Omental fat pad (tissue), 4 donors: ENCODE measurements around the gene ABCA8. TPM values are rescaled to one million over a fixed set of nuclear protein-coding genes. Genes with fewer than 3 reads are reported as not detected.

Experiments used
- ATAC-seq: fragments of 150-250 bp; one replicate; pipeline ENCODE4 v1.9.1; 2016; ENCODE audit warnings: mild to moderate bottlenecking, moderate library complexity; ENCODE audit not compliant: low FRiP score
- DNase-seq: peaks from one replicate; pipeline ENCODE4 v3.0.0-alpha.2; 2019; ENCODE audit warnings: low spot score
- total RNA-seq, 4 donors: library from RNA; depleted of rRNA; stranded (reverse); fragments of >200 nt; gene quantifications; one replicate each; pipeline ENCODE4 v1.1.0, GENCODE V29; 2016
- TF ChIP-seq, protein P1 (sequence below), 3 donors: fragments of 450-650 bp; IDR thresholded peaks; one replicate each; pipeline ENCODE4 v1.5.1; 2016 to 2017; ENCODE audit warnings: antibody characterized with exemption in 3 of 3, mild to moderate bottlenecking in 3 of 3, moderate library complexity in 2 of 3

Gene ABCA8
- total RNA-seq, 4 donors from 2014 or later: 49.8 to 302 (median 143) TPM

DNA sequence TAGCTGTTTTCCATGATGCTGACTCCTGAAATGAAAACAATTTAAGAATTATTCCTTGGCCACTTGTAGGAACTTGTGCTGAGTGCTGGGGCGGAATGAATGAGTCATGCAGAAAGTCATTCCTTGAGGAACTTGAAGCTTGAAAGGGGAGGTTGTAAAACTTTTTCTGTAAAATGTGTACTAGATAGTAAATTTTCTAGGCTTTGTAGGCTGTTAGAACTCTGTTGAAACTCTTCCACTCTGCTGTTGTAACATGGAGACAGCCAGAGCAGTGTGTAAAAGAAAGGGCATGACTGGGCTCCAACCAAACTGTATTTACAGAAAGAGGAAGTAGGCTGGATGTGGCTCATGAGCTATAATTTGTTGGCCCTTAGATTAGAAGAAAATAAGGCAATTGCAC lies 46.1 kb downstream of the ABCA8 start:
- DNase-seq: no peak
- TF ChIP-seq, protein P1, sequence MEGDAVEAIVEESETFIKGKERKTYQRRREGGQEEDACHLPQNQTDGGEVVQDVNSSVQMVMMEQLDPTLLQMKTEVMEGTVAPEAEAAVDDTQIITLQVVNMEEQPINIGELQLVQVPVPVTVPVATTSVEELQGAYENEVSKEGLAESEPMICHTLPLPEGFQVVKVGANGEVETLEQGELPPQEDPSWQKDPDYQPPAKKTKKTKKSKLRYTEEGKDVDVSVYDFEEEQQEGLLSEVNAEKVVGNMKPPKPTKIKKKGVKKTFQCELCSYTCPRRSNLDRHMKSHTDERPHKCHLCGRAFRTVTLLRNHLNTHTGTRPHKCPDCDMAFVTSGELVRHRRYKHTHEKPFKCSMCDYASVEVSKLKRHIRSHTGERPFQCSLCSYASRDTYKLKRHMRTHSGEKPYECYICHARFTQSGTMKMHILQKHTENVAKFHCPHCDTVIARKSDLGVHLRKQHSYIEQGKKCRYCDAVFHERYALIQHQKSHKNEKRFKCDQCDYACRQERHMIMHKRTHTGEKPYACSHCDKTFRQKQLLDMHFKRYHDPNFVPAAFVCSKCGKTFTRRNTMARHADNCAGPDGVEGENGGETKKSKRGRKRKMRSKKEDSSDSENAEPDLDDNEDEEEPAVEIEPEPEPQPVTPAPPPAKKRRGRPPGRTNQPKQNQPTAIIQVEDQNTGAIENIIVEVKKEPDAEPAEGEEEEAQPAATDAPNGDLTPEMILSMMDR (IDR thresholded peaks at IDR 0.05): no peak
- peak; percentile 92 for ATAC-seq

DNA sequence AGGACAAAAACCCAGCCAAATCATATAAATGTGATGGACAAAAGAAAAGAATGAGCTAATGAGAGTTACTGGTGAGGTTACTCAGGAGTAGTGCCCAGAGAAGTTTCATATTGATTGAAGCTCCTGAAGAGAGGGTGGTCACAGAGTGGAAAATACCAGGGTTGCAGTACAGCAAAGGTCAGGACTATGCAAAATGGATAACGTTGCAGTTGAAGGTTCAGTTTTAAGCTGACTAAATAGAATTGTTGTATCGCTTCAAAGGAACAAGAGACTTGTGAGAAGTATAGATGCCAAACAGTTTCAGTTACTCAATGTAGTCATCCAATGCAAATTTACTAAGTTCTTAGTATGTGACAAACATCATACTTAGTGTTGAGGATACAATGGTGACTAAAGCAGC lies 47.1 kb downstream of the ABCA8 start:
- no peak for DNase-seq
- ATAC-seq: no peak
- TF ChIP-seq, protein P1 (IDR thresholded peaks at IDR 0.05): no peak

DNA sequence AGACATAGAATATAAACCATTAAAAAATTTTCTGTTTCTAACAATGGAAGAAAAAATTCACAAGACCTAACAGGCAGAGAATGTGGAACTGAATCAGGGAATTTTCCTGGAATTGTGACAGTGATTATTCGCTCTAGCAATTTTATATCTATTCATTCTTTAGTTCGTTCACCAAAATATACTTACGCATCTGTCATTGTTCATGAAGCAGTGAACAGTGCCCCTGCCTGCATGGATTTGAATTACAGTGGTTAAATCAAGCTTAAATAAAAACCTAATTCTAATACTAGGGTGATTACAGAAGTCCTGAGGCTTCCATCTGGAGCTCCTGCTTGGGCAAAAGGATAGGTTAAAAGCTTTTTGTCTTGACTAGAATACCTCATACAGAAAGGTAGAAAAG lies 48.6 kb downstream of the ABCA8 start:
- no peak for DNase-seq
- ATAC-seq: no peak
- TF ChIP-seq, protein P1 (IDR thresholded peaks at IDR 0.05): no peak

DNA sequence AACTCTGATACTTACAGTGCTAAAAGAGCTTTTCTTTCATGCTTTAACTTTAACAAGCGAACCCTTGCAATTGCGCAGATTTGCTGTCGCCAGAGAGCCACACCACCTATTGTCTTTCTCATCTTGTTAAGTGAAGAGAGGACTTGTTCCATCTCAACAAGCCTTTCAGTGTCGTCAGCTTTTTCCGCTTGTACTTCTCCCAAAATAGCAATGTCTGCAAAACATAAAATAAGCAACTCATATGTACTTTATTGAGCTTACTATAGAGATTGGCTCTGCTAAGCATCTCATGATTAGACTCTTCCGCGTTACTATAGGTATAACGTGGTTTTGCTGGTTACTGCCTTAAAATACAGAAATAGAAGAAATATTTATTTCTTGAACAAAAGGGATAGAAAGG lies 51.9 kb downstream of the ABCA8 start:
- TF ChIP-seq, protein P1 (IDR thresholded peaks at IDR 0.05): no peak
- DNase-seq: no peak
- ATAC-seq: no peak

DNA sequence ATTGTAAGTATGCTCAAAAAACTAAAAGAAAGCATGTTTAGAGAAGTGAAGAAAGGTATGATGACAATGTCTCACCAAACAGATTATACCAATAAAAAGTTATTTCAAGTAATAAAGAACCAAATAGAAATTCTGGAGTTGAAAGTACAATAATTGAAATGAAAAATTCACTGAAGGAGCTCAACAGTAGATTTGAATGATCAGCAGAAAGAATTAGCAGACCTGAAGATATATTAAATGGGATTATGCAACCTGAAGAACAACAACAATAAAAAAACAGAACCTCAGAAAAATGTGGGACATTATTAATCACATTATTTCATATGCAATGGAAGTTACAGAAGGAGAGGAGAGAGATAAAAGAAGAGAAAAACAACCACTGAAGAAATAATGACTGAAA lies 57.6 kb downstream of the ABCA8 start:
- TF ChIP-seq, protein P1 (IDR thresholded peaks at IDR 0.05): no peak
- DNase-seq (no peak), ATAC-seq (no peak)

DNA sequence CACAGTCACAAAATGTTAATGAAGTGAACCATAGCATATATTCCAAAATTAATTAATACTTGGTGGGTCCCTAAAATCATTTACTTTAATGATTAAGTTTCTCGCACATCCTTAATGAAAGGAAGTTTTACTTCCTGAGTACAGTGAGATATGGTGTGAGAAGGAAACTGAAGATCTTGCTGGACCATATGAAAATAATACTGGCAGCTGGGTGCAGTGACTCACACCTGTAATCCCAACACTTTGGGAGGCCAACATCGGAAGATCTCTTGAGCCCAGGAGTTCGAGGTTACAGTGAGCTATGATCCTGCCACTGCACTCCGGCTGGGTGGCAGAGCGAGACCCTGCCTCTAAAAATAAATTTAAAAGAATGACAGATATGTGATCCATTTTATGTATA lies 62.5 kb downstream of the ABCA8 start:
- no peak for DNase-seq
- TF ChIP-seq, protein P1 (IDR thresholded peaks at IDR 0.05): no peak
- ATAC-seq: no peak

DNA sequence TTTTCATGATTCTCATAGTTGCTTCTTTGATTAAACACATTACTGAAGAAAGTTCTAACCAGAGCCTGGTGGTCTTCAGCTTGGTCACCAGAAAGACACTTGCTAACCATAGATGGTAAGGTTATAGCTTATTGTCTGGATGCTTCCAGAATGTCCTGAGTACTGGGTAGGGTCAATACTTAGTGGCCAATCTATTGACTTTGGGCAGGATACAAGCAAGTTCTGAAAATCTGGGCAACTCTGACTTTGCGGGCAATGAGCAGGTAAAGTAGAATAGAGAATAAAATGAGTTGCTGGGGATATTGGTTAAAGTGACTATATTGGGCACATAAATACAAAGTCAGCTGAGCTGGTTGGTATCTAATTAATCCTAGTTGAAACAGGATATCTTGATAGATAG lies 63.0 kb downstream of the ABCA8 start:
- DNase-seq: no peak
- TF ChIP-seq, protein P1 (IDR thresholded peaks at IDR 0.05): no peak
- ATAC-seq: no peak
